DND-41 (cell line): ENCODE data around the gene ARMC3.
"Not testable (repeated sequence)": the region's sequence is repeated elsewhere in the genome, so short reads cannot be mapped to it uniquely, and the experiment has no call there.

Experiments
- ATAC-seq: fragments of 200-7000 bp; cut with Tn5 transposase; 3 replicates; pipeline ENCODE4 v1.9.1; 2021; ENCODE audit warnings: low read depth; ENCODE audit not compliant: insufficient read depth
- DNase-seq: peaks from one replicate; pipeline ENCODE4 v3.0.0-alpha.2; 2020
- H2AFZ ChIP-seq: 2 replicates; pipeline ENCODE4 v1.6.0; 2012; ENCODE audit warnings: low read depth, low read length
- H3K27ac ChIP-seq: 2 replicates; pipeline ENCODE4 v1.5.1; 2012; ENCODE audit warnings: low read length, inconsistent platforms
- H3K27me3 ChIP-seq: fragments of 200-600 bp; sonication (generic); 2 replicates; pipeline ENCODE4 v1.6.0; 2012; ENCODE audit warnings: low read length, mild to moderate bottlenecking, inconsistent platforms; ENCODE audit not compliant: insufficient read depth, poor library complexity
- H3K36me3 ChIP-seq: 2 replicates; pipeline ENCODE4 v1.5.1; 2012; ENCODE audit warnings: low read length, inconsistent platforms; ENCODE audit not compliant: insufficient read depth
- H3K4me1 ChIP-seq: 2 replicates; pipeline ENCODE4 v1.5.1; 2012; ENCODE audit warnings: mild to moderate bottlenecking, low read length; ENCODE audit not compliant: insufficient read depth
- H3K4me2 ChIP-seq: 2 replicates; pipeline ENCODE4 v1.6.0; 2012; ENCODE audit warnings: mild to moderate bottlenecking, moderate library complexity, low read length, inconsistent platforms; ENCODE audit not compliant: insufficient read depth
- H3K4me3 ChIP-seq, 2 experiments: fragments of 200-600 bp in 1 of 2; shearing (Covaris generic) in 1 of 2; 2 replicates each; pipeline ENCODE4 v1.5.1; 2012 to 2016; ENCODE audit warnings: inconsistent platforms in 2 of 2, low read length in 2 of 2, mild to moderate bottlenecking in 2 of 2, low read depth in 1 of 2, moderate library complexity in 1 of 2
- H3K79me2 ChIP-seq: 2 replicates; pipeline ENCODE4 v1.6.0; 2012; ENCODE audit warnings: low read length, inconsistent platforms; ENCODE audit not compliant: insufficient read depth
- H3K9ac ChIP-seq: 2 replicates; pipeline ENCODE4 v1.6.0; 2012; ENCODE audit warnings: low read depth, mild to moderate bottlenecking, inconsistent platforms, low read length, moderate library complexity
- H3K9me3 ChIP-seq: 2 replicates; pipeline ENCODE4 v1.5.1; 2012; ENCODE audit warnings: low read length, moderate library complexity, mild to moderate bottlenecking, inconsistent platforms; ENCODE audit not compliant: insufficient read depth, severe bottlenecking
- H4K20me1 ChIP-seq: 2 replicates; pipeline ENCODE4 v1.6.0; 2012; ENCODE audit warnings: low read length; ENCODE audit not compliant: insufficient read depth
- EZH2 ChIP-seq: IDR thresholded peaks from 3 replicates; pipeline ENCODE4 v1.6.1; 2012; ENCODE audit warnings: borderline replicate concordance, low read depth, mild to moderate bottlenecking, moderate library complexity, low read length, inconsistent platforms; ENCODE audit not compliant: severe bottlenecking
- TF ChIP-seq, protein P1 (sequence below): IDR thresholded peaks from 2 replicates; pipeline ENCODE4 v1.5.1; 2012; ENCODE audit warnings: borderline replicate concordance, low read length, moderate library complexity, mild to moderate bottlenecking; ENCODE audit not compliant: poor library complexity, severe bottlenecking; ENCODE audit errors: extremely low read depth

Gene ARMC3

DNA sequence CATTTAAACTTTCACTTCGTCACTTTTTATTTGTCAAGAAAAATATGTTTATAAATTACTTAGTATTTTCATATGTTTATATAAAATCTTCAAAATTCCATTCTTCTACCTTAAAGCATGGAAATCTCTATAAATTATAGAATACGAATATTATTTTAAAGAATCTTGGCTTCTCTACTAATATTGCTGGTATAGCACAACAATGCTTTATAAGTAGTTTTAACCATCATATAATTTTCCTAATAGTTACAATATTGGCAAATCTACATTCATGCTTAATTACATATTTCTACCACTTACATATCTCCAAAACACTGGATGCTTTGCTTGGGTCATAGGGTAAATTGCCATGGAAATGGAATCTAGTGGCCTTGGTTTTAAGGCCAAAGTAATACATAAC is 21.1 kb upstream of the ARMC3 start:
- ATAC-seq, result no peak
- Histone ChIP-seq H3K36me3 (no peaks in the 10 kb centered on the region), H2AFZ (no peak overlapping the region), H3K27me3 (no peaks in the 10 kb centered on the region), H3K79me2 (no peaks in the 10 kb centered on the region), H3K4me2 (no peak overlapping the region), H3K4me1 (no peaks in the 10 kb centered on the region), H4K20me1 (no peaks in the 10 kb centered on the region), H3K27ac (no peak overlapping the region), H3K9me3 (peaks cover 3% of the 10 kb centered on the region), H3K9ac (no peak overlapping the region), H3K4me3 (no peak overlapping the region)
- no peak for TF ChIP-seq EZH2
- TF ChIP-seq, protein P1, sequence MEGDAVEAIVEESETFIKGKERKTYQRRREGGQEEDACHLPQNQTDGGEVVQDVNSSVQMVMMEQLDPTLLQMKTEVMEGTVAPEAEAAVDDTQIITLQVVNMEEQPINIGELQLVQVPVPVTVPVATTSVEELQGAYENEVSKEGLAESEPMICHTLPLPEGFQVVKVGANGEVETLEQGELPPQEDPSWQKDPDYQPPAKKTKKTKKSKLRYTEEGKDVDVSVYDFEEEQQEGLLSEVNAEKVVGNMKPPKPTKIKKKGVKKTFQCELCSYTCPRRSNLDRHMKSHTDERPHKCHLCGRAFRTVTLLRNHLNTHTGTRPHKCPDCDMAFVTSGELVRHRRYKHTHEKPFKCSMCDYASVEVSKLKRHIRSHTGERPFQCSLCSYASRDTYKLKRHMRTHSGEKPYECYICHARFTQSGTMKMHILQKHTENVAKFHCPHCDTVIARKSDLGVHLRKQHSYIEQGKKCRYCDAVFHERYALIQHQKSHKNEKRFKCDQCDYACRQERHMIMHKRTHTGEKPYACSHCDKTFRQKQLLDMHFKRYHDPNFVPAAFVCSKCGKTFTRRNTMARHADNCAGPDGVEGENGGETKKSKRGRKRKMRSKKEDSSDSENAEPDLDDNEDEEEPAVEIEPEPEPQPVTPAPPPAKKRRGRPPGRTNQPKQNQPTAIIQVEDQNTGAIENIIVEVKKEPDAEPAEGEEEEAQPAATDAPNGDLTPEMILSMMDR, result no peak
- DNase-seq, result no peak

DNA sequence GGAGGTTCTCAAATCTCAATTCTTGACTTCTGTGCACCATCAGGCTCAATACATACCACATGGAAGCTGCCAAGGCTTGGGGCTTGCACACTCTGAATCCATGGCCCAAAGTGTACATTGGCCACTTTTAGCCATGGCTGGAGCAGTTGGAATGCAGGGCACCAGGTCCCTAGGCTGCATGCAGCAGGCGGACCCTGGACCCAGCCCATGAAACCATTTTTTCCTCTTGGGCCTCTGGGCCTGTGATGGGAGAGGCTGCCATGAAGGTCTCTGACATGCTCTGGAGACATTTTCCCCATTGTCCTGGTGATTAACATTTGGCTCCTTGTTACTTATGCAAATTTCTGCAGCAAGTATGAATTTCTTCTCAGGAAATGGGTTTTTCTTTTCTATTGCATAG is 19.0 kb upstream of the ARMC3 start:
- DNase-seq, result no peak
- Histone ChIP-seq H3K36me3 (no peaks in the 10 kb centered on the region), H3K4me2 (no peak overlapping the region), H3K79me2 (no peaks in the 10 kb centered on the region), H4K20me1 (no peaks in the 10 kb centered on the region), H3K27me3 (no peaks in the 10 kb centered on the region), H3K9ac (no peak overlapping the region), H3K9me3 (peaks cover 3% of the 10 kb centered on the region), H3K4me3 (no peak overlapping the region), H3K27ac (no peak overlapping the region), H2AFZ (no peak overlapping the region), H3K4me1 (no peaks in the 10 kb centered on the region)
- no peak for TF ChIP-seq EZH2
- TF ChIP-seq, protein P1, result no peak
- ATAC-seq, result no peak

DNA sequence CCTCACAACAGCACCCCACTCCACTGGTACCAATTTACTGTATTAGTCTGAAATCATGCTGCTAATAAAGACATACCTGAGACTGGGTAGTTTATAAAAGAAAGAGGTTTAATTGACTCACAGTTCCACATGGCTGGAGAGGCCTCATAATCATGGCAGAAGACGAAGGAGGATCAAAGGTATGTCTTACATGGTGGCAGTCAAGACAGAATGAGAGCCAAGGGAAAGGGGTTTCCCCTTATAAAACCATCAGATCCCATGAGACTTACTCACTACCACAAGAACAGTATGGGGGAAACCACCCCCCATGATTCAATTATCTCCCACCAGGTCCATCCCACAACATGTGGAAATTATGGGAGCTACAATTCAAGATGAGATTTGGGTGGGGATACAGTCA is 18.2 kb upstream of the ARMC3 start:
- not testable (repeated sequence) for H3K4me3 ChIP-seq, H2AFZ ChIP-seq, H3K9me3 ChIP-seq, H3K79me2 ChIP-seq, H3K9ac ChIP-seq, H3K27ac ChIP-seq, H3K4me1 ChIP-seq, H3K27me3 ChIP-seq, ATAC-seq, H3K4me2 ChIP-seq, H3K36me3 ChIP-seq, H4K20me1 ChIP-seq, DNase-seq

DNA sequence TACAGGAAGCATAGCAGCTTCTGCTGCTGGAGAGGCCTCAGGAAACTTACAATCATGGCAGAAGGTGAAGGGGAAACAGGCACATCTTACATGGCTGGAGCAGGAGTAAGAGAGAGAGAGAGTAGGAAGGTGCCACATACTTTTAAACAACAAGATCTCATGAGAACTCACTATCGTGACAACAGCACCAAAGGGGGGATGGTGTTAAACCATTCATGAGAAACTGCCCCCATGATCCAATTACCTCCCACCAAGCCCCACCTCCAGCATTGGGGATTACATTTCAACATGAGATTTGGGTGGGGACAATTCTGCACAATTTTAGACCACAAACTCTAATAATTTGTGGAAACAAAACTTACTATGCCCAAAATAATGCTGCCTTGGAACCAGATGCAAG is 16.8 kb upstream of the ARMC3 start:
- Histone ChIP-seq H2AFZ (no peak overlapping the region), H3K79me2 (no peaks in the 10 kb centered on the region), H3K27me3 (no peaks in the 10 kb centered on the region), H3K4me2 (no peak overlapping the region), H3K4me3 (no peak overlapping the region), H3K36me3 (no peaks in the 10 kb centered on the region), H3K9me3 (peaks cover 3% of the 10 kb centered on the region), H4K20me1 (no peaks in the 10 kb centered on the region), H3K27ac (no peak overlapping the region), H3K9ac (no peak overlapping the region), H3K4me1 (no peaks in the 10 kb centered on the region)
- DNase-seq, result no peak
- no peak for ATAC-seq
- TF ChIP-seq, protein P1, result no peak
- TF ChIP-seq EZH2, result no peak
